GM12875 (cell line): ENCODE results near the gene GOT1.

Experiments used
- H3K4me3 ChIP-seq: one replicate; pipeline ENCODE4 v1.5.1; 2011; ENCODE audit warnings: low read depth, low read length, control low read depth
- CTCF ChIP-seq: IDR thresholded peaks from 2 replicates; pipeline ENCODE4 v1.5.1; 2011; ENCODE audit warnings: low read depth, mild to moderate bottlenecking, control low read depth, inconsistent platforms, low read length, moderate library complexity, borderline replicate concordance; ENCODE audit not compliant: insufficient read depth

The GOT1 gene

GRCh38 chr10:99347672-99348071, 82.8 kb downstream of the GOT1 start:
- TF ChIP-seq CTCF: no peak
- H3K4me3 ChIP-seq: no peak overlapping the region
